Ectodermal cell (in vitro differentiated cells): Measurements from ENCODE around the gene ACTL6B.

Experiments used
- H3K27ac ChIP-seq: 2 replicates; pipeline ENCODE4 v1.7.0; 2013; ENCODE audit warnings: mild to moderate bottlenecking, low read depth, low read length; ENCODE audit not compliant: insufficient read depth, poor library complexity, severe bottlenecking
- H3K27me3 ChIP-seq: 2 replicates; pipeline ENCODE4 v1.7.0; 2013; ENCODE audit warnings: mild to moderate bottlenecking, low read length; ENCODE audit not compliant: insufficient read depth, control insufficient read depth, poor library complexity, severe bottlenecking
- H3K36me3 ChIP-seq: one replicate; pipeline ENCODE4 v1.7.0; 2013; ENCODE audit warnings: low read length; ENCODE audit not compliant: control insufficient read depth, insufficient read depth
- H3K4me1 ChIP-seq: one replicate; pipeline ENCODE4 v1.7.0; 2013; ENCODE audit warnings: low read length; ENCODE audit not compliant: control insufficient read depth, insufficient read depth
- H3K4me3 ChIP-seq: 2 replicates; pipeline ENCODE4 v1.7.0; 2013; ENCODE audit warnings: low read depth, low read length, control low read depth; ENCODE audit not compliant: insufficient read depth
- H3K9me3 ChIP-seq: 2 replicates; pipeline ENCODE4 v1.7.0; 2013; ENCODE audit warnings: mild to moderate bottlenecking, low read length, moderate library complexity; ENCODE audit not compliant: control insufficient read depth
- whole genome bisulfite sequencing, 2 experiments: methylation state at CpG; one replicate each; pipeline ENCODE4 v1.1.7; 2013; ENCODE audit warnings: missing lambda C conversion rate in 2 of 2; 5-methylcytosine and 5-hydroxymethylcytosine counted together

Gene ACTL6B

DNA sequence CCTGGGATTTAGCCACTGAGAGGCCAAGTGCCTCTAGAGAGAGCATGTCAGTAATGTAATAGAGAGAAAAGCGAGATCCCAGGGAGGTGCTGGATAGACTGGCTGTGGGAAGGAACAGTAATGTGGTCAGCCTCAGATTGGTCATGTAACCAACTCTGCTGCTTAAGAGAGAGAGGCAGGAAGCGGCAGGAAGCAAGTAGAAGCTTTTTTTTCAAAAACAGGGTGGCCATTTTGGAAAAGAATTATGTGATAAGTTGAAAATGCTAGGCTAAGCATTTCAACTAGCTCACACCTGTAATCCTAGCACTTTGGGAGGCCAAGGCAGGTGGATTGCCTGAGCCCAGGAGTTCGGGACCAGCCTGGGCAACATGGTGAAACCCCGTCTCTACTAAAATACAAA is 57.8 kb downstream of the ACTL6B start:
- Histone ChIP-seq H3K27me3 (no peaks in the 10 kb centered on the region), H3K27ac (no peak overlapping the region), H3K4me1 (peaks cover 31% of the 10 kb centered on the region), H3K36me3 (no peaks in the 10 kb centered on the region), H3K4me3 (no peak overlapping the region), H3K9me3 (no peaks in the 10 kb centered on the region)
- 92 to 93% methylated on average over 4 of the region's 4 CpGs for WGBS, 2 experiments

- H3K27me3 ChIP-seq: no peaks in the 10 kb centered on the region
- no peak overlapping the region for H3K27ac ChIP-seq
- peaks cover 5% of the 10 kb centered on the region for H3K4me1 ChIP-seq
- WGBS, 2 experiments: 94 to 95% methylated on average over 7 of the region's 7 CpGs
- H3K36me3 ChIP-seq: no peaks in the 10 kb centered on the region
- no peak overlapping the region for H3K4me3 ChIP-seq
- no peaks in the 10 kb centered on the region for H3K9me3 ChIP-seq
These were observed 61.1 kb downstream of the ACTL6B start for GRCh38 chr7:100595188-100595587.
